K562 (cell line): ENCODE data around the gene ACTL7B. TPM values are rescaled to one million over a fixed set of nuclear protein-coding genes. Genes with fewer than 3 reads are reported as not detected.

Experiments
- CTCF ChIP-seq, 3 experiments: IDR thresholded peaks in 2 of 3; conservative IDR thresholded peaks in 1 of 3; 2 replicates each; pipeline ENCODE4 v1.5.1; 2011 to 2012; ENCODE audit warnings: low read length in 3 of 3, mild to moderate bottlenecking in 3 of 3, control low read depth in 2 of 3, improper control_type of control experiment in 1 of 3, inconsistent platforms in 1 of 3, low read depth in 1 of 3, mixed read lengths in 1 of 3, moderate library complexity in 1 of 3; ENCODE audit not compliant: insufficient read depth in 2 of 3
- FOSL1 ChIP-seq: fragments of 200-800 bp; sonication (Bioruptor generic); conservative IDR thresholded peaks from 2 replicates; pipeline ENCODE4 v1.6.1; 2016; ENCODE audit warnings: missing genetic modification characterization, missing compliant biosample characterization
- LARP7 ChIP-seq: fragments of 450-650 bp; IDR thresholded peaks from 2 replicates; pipeline ENCODE4 v1.6.1; 2016
- NFE2 ChIP-seq: IDR thresholded peaks from 2 replicates; pipeline ENCODE4 v1.6.1; 2014; ENCODE audit warnings: antibody characterized with exemption, low read depth
- NFYB ChIP-seq: IDR thresholded peaks from 2 replicates; pipeline ENCODE4 v1.6.1; 2011; ENCODE audit warnings: mild to moderate bottlenecking, moderate library complexity; ENCODE audit not compliant: insufficient read length; ENCODE audit errors: extremely low read depth
- RAD21 ChIP-seq, 2 experiments: fragments of 250-450 bp in 1 of 2; fragments of 450-650 bp in 1 of 2; sonication (Bioruptor Pico) in 1 of 2; formaldehyde crosslinking in 1 of 2; IDR thresholded peaks in 1 of 2; conservative IDR thresholded peaks in 1 of 2; 2 replicates each; pipeline versions ENCODE4 v1.4.0 to v1.8.0; 2020 to 2022; ENCODE audit warnings: mild to moderate bottlenecking in 2 of 2, moderate library complexity in 1 of 2
- REST ChIP-seq, 2 experiments: fragments of 450-650 bp; formaldehyde crosslinking in 1 of 2; IDR thresholded peaks; 2 replicates each; pipeline versions ENCODE4 v1.4.0 to v1.6.1; 2014 to 2020; ENCODE audit warnings: mild to moderate bottlenecking in 2 of 2, borderline replicate concordance in 1 of 2, low read depth in 1 of 2
- SMC3 ChIP-seq: conservative IDR thresholded peaks from 2 replicates; pipeline ENCODE4 v1.6.1; 2011; ENCODE audit warnings: low read depth, low read length, improper control_type of control experiment; ENCODE audit not compliant: insufficient read depth
- ZKSCAN8 ChIP-seq: fragments of 200-800 bp; sonication (Bioruptor generic); IDR thresholded peaks from 2 replicates; pipeline ENCODE4 v1.6.1; 2016; ENCODE audit warnings: missing genetic modification characterization, missing compliant biosample characterization
- ZNF197 ChIP-seq: fragments of 200-800 bp; sonication (Bioruptor generic); IDR thresholded peaks from 2 replicates; pipeline ENCODE4 v1.6.1; 2016; ENCODE audit warnings: low read depth, missing genetic modification characterization, missing compliant biosample characterization
- ZNF766 ChIP-seq: fragments of 200-800 bp; sonication (Bioruptor generic); conservative IDR thresholded peaks from 2 replicates; pipeline ENCODE4 v1.6.1; 2016; ENCODE audit warnings: missing genetic modification characterization, missing compliant biosample characterization
- polyA plus RNA-seq, 8 experiments: library from polyadenylated mRNA; depleted of rRNA in 4 of 8; stranded (reverse) in 5 of 8; unstranded in 3 of 8; fragments of >200 nt; fragmentation: Nextera tagmentation in 2 of 8; fragmentation: Illumina TruSeq in 1 of 8; extraction: Ambion mirVana in 2 of 8; extraction: Trizol in 1 of 8; gene quantifications; 2 replicates each; pipeline versions ENCODE4 v1.2.1 to v1.2.3, GENCODE V29; 2011 to 2014; ENCODE audit warnings: inconsistent platforms in 1 of 8, missing spikeins in 1 of 8
- total RNA-seq, 7 experiments: library from RNA; depleted of rRNA in 6 of 7; stranded (reverse); fragments of >200 nt in 6 of 7; fragmentation: Illumina TruSeq in 2 of 7; extraction: Trizol in 2 of 7; gene quantifications; 2 replicates each; pipeline versions ENCODE4 v1.2.1 to v1.2.3, GENCODE V29; 2011 to 2021; ENCODE audit warnings: low replicate concordance in 1 of 7
- TF ChIP-seq, protein P1 (sequence below): fragments of 450-650 bp; formaldehyde crosslinking; IDR thresholded peaks from 2 replicates; pipeline ENCODE4 v1.4.0; 2020; ENCODE audit warnings: mild to moderate bottlenecking, moderate library complexity

ACTL7B gene
- total and polyA plus RNA-seq, 9 of the 15 experiments (the other 6 are each of a cell fraction or from before 2014, with no cell fraction given), result not detected

- TF ChIP-seq REST (IDR thresholded peaks at IDR 0.05; ENCODE audit: borderline replicate concordance) (peak; percentile 55; the same call in 1 of the 2 replicates), REST (CRISPR knock-in tag; IDR thresholded peaks at IDR 0.05; ENCODE audit: low read depth) (no peak), RAD21 (CRISPR knock-in tag; conservative IDR thresholded peaks at IDR 0.05 in 1 of 2, IDR thresholded peaks at IDR 0.05 in 1 of 2) (peak; percentile 80 to 82), NFE2 (no peak), FOSL1 (tag) (0 out of 2 replicates have a peak, but pooled peaks have one; percentile 13), SMC3 (peak; percentile 31; the same call in 1 of the 2 replicates), ZNF766 (CRISPR knock-in tag) (0 out of 2 replicates have a peak, but pooled peaks have one; percentile 30), ZNF197 (CRISPR knock-in tag) (no peak), LARP7 (no peak), CTCF (IDR thresholded peaks at IDR 0.05 in 2 of 3, conservative IDR thresholded peaks at IDR 0.05 in 1 of 3; ENCODE audit: insufficient read depth in 2 of 3, low read depth in 1 of 3, low read length in 3 of 3) (peak in 2 of 3 experiments; percentile 49 to 65; a peak in 4 of 6 replicates), NFYB (no peak), ZKSCAN8 (no peak)
- TF ChIP-seq, protein P1, sequence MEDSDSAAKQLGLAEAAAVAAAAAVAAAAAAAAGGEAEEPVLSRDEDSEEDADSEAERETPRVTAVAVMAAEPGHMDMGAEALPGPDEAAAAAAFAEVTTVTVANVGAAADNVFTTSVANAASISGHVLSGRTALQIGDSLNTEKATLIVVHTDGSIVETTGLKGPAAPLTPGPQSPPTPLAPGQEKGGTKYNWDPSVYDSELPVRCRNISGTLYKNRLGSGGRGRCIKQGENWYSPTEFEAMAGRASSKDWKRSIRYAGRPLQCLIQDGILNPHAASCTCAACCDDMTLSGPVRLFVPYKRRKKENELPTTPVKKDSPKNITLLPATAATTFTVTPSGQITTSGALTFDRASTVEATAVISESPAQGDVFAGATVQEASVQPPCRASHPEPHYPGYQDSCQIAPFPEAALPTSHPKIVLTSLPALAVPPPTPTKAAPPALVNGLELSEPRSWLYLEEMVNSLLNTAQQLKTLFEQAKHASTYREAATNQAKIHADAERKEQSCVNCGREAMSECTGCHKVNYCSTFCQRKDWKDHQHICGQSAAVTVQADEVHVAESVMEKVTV, result peak; percentile 75
Observed at GRCh38 chr9:108889649-108890067, 33.9 kb upstream of the ACTL7B start (continued).
